Choroid plexus epithelial cell (primary cell): ENCODE data around the gene INVS.
"Not testable (repeated sequence)": the region's sequence is repeated elsewhere in the genome, so short reads cannot be mapped to it uniquely, and the experiment has no call there.

Source experiments
- DNase-seq: peaks from one replicate; pipeline ENCODE4 v3.0.0-alpha.2; 2010; ENCODE audit warnings: low read depth
- H3K4me3 ChIP-seq: 2 replicates; pipeline ENCODE4 v1.5.1; 2011; ENCODE audit warnings: low read depth, mild to moderate bottlenecking, control low read depth, low read length, moderate library complexity
- CTCF ChIP-seq: conservative IDR thresholded peaks from 2 replicates; pipeline ENCODE4 v1.5.1; 2011; ENCODE audit warnings: low read depth, mild to moderate bottlenecking, control low read depth, inconsistent platforms, low read length, moderate library complexity

The INVS gene

GRCh38 chr9:100063185-100063584 is 35.9 kb upstream of the INVS start:
- no peak for TF ChIP-seq CTCF
- H3K4me3 ChIP-seq, result no peak overlapping the region
- DNase-seq, result peak; percentile 16

- DNase-seq, result peak; percentile 78
- no peak overlapping the region for H3K4me3 ChIP-seq
- no peak for TF ChIP-seq CTCF
Observed at GRCh38 chr9:100064872-100065581, 34.0 kb upstream of the INVS start.

DNA sequence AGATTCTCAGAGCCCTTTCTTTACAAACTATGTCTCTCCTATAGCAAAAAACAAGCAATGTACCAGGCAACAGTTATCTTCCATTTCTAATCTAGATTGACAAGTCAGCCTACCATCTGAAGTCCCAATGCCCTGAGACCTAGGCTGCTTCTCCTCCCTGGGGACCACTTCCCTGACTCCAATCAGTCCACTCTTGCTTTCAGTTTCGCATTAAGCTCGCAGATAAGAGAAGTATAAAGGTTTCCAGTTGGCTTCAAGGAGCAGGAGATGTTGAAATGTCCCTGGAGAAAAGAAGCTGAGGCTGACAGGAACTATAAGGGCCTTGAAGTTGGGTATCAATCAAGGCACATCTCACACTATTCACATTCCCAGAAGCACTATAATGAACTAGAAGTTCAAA is 32.5 kb upstream of the INVS start:
- no peak overlapping the region for H3K4me3 ChIP-seq
- no peak for TF ChIP-seq CTCF
- peak; percentile 70 for DNase-seq

DNA sequence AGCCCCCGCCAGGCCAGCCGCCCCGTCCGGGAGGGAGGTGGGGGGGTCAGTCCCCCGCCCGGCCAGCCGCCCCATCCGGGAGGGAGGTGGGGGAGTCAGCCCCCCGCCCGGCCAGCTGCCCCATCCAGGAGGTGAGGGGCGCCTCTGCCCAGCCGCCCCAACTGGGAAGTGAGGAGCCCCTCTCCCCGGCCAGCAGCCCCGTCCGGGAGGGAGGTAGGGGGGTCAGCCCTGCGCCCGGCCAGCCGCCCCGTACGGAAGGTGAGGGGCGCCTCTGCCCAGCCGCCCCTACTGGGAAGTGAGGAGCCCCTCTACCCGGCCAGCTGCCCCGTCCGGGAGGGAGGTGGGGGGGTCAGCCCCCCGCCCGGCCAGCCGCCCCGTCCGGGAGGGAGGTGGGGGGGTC is 31.1 kb upstream of the INVS start:
- DNase-seq, H3K4me3 ChIP-seq: not testable (repeated sequence)

DNA sequence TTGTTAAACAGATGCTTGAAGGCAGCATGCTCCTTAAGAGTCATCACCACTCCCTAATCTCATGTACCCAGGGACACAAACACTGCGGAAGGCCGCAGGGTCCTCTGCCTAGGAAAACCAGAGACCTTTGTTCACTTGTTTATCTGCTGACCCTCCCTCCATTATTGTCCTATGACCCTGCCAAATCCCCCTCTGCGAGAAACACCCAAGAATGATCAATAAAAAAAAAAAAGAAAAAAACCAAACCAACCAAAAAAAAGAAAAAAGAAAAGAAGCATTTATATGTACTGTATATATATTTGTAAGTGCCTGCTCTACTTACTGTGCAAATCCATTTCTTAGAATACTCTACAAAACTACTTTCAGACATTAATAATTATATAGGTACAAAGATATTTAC is 30.0 kb upstream of the INVS start:
- DNase-seq, H3K4me3 ChIP-seq: not testable (repeated sequence)

DNA sequence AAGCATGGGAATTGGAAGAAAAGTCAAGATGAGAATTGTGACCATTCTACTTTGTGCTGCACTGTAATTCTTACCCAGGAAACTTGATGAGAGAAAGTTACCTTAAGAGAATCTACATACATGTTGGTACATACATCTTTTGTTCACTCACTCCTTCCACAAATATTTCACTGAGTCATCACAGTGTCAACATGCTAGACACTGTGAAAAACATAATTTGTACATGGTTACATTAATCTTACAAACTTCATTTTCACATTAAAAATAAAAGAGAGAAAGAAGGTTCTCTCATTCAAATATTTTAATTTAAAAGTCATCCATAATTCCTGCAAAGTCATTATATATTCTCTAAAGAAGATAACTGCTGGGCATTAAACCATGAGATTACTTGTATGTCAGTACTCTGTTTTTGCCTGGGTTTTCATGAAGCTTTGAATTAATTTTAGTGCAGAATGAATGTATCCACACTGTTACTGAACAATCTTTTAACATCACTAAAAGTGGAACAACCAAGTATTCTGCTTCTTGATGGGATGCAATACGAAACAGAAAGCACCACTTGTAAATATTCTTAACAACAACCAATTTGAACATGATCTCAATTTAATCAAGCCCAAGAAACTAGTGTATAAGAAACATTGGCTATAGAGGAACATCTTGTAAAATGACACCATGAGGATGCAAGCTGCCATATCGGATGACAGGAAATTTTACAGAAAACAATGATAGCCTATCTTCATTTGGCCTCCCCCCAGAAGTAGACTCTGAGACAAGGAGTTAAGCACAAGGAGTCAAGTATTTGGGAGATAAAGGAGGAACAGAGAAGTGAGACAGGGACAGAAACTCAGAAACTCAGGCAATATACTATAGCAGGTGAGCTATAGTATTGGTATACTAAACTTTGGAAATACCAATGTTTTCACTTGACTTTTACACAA is 28.7 kb upstream of the INVS start:
- no peak for DNase-seq
- TF ChIP-seq CTCF, result no peak

GRCh38 chr9:100071271-100071670 is 27.8 kb upstream of the INVS start:
- no peak for TF ChIP-seq CTCF

More for the DNA sequence above, 28.7 kb upstream of the INVS start:
- no peak overlapping the region for H3K4me3 ChIP-seq

DNA sequence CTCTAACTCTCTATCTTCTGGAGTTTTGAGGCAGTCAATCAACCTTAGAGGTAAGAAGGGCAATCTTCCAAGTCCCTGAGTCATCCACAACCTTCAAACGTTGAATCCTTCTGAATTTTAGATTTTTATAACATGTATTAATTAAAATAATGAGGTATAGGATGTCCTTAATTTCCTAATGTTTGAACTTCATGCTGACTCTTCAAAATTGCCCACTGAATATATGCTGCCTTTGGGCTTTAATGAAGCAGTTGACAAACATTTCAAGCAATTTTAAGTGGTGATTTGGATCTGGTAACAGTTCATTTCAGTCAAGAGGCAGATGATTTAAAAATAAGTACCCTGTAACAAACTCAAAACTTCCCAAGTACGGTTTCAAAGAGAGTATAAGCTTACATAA is 26.2 kb upstream of the INVS start:
- DNase-seq, result no peak
- no peak for TF ChIP-seq CTCF
- H3K4me3 ChIP-seq, result no peak overlapping the region

More at GRCh38 chr9:100071271-100071670, 27.8 kb upstream of the INVS start:
- H3K4me3 ChIP-seq, result no peak overlapping the region
- no peak for DNase-seq
